GM04504 (cell line): ENCODE data around the gene MYOG.

ENCODE experiments used
- DNase-seq: peaks from one replicate; pipeline ENCODE4 v3.0.0-alpha.2; 2012; ENCODE audit warnings: low read depth

Gene MYOG

GRCh38 chr1:203117611-203118575 is 32.1 kb upstream of the MYOG start:
- DNase-seq: no peak

DNA sequence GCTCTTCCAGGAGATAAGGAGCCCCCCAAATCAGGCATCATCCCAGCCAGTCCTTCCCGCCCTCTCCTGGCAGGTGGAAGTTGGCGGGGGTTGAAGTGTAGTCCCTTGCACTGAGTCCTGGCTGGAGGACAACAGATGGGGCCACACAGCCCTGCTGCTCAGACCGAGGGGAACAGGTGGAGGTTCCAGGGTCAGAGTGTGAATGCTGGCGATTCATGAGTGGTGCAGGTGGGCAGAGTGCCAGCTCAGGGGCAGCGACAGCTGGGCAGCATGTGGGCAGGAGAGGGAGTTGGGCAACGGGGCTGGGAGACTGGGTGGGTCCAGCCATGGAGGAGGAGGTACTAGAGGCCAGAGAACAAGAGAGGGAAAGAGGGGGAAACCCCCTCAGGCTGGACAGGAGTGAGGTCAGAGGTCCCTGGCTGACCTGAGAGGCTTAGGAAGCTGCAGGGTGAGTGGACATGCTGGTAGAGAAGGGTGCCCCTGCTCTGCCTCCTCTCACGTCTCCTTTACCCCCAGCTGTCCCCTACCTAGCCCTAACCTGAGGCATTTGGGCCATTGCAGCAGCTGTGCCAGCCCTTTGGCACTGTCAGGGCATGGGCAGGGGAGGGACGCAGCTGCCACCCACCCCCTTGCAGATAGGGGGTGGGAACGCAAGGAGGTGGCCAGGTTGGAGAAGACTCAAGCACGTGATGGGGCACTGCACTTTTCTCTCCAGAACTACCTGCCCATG is 30.4 kb upstream of the MYOG start:
- DNase-seq: no peak

- no peak for DNase-seq
Measured at GRCh38 chr1:203114202-203114601, 28.4 kb upstream of the MYOG start.

DNA sequence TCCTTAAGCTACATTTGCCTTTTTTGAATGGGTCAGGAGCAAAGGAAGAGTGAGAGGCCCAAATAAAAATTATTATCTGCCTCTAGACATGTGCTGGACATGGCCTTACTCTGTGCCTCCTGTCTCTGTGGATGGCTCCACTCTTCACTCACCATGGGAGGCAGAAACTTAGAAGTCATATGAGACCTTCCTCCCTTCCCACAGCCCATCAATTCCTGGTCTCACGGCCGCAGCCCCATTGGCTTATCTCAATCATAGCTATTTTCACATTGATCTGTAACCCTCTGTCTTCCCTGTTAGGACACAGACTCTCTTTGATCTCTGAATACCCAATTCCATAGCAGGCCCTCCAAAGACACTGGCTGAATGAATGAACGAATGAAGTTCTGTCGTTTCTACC is 27.5 kb upstream of the MYOG start:
- no peak for DNase-seq

- DNase-seq: no peak
Measured at GRCh38 chr1:203112475-203112874, 26.7 kb upstream of the MYOG start.

DNA sequence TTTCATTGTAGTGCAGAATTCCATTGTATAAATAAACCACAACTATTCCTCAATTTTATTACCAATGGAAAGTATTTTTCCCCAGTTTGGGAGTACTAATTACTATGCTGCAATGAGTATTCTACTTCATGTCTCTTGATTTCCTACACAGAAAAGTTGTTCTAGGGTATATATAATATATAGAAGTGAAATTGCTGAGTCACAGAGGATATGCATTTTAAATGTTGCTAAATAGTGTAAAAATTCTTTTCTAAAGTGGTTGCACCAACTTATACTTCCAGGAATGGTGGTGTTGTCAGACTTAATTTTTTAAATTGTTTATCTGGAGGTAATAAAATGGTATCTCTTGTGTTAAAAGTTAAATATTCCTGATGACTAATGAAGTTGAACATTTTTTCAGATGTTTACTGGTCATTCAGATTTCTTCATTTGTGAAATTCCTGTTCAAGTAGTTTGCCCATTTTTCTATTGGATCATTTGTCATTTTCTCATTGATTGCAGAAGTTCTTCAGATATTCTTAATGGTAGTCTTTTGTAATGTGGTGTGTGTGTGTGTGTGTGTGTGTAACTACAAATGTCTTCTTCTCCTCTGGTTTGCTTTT is 19.1 kb upstream of the MYOG start:
- DNase-seq: no peak

DNA sequence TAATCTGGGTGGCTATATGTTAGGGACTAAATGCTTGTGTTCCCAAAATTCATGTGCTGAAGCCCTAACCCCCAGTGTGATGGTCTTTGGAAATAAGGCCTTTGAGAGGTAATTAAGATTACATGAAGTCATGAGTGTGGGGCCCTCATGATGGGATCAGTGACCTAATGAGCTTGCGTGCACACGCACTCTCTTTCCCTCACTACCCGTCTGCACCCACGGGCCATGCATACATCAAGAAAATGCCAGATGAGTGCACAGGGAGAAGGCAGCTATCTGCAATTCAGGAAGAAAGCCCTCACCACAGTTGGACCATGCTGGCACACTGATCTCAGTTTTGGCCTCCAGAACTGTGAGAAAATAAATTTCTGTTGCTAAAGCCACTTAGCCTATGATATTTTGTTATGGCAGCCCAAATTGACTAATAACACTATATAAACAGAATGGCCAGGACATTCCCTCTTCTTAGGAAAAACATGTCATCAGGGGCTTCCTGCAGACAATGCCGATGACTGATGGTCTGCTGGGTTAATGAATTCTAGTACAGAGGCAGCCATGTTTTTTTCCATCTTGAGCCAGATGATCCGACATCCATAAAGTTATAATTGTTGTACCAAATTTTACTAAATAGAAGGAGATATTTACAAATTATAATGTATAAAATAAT is 18.1 kb upstream of the MYOG start:
- DNase-seq: no peak

GRCh38 chr1:203103216-203103615 is 17.4 kb upstream of the MYOG start:
- no peak for DNase-seq

DNA sequence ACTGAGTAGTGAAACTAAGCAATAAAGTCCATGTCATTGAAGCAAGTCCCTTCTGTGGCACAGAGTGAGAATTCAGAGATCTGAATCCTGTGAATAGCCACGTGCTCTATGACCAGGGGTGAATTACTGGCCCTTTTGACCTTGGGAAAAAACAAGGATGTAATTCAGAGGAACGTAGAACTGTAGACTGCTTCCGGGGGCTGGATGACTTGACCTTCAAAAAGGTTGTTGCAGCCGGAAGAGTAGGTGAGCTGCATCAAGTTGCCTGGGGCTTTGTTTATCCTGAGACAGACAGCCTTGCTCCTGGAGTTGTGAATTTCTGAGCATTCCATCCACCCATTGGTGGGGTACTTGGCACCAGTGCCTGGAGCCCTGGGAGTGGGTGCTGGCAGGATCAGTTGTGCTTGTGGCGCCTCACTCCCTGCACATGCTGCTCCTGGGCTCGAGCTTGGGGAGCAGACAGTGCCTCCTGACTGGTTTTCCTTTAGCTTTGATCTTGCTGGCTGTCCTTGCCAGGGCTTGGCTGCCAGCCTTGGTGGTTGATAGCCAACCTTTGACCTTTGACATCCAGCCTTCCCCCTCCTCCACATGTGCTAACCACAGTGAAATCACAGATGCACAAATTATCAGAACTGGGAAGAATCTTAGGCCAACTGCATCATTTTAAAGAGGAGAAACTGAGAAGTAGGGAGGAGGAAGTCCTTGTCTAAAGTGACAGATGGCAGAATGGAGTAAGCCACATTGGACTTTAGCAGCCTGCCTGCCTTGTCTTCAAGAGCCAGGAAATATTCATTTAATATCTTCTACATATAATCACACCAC is 16.2 kb upstream of the MYOG start:
- DNase-seq: no peak

DNA sequence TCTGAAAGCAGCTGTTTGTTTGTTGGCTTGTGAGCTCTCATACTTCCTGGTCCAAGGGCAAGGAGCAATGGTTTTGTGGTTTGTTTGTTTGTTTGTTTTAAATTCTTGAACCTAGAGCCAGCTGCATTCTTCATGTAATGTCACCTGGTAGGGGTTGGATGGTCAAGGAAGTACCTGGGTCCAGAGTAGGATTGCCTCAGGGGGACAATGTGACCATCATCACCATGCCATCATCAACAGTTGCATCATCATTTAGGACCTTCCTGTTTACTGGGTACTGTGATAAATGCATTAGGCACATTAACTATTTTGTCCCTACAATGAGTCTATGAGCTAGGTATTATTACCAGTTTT is 14.7 kb upstream of the MYOG start:
- no peak for DNase-seq

DNA sequence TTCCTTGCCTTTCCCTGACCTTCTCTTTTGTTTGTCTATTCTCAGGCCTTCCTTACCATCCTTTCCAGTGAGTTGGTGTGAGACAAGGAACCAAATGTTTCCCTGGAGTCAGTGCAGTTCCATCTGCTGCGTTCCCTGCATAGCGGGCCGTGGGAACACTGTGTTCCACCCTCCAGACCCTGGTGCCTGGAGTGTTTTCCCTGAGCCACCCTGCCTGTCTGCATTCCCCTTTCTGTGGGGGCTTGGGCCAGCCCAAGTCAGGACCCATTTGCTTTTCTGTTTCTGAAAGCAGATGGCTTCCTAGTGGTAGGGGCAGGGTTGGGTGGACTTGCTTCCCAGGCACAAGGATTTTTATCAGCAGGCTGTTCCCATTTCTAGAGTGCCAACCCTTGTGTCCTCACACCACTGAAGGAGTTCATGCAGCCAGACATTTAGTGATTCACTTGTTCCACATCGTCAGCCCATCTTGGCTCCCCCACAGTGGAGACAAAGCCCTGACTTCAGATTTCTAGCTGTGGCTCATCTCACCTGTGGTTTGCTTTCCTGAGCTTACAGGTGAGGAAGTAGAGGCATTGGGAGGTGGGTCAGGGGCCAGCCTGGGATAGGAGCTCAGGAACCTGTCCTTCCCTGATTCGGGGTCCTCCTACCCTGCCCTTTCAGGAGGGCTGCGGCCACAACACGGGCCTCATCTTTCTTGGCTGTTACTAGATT is 14.1 kb upstream of the MYOG start:
- no peak for DNase-seq

DNA sequence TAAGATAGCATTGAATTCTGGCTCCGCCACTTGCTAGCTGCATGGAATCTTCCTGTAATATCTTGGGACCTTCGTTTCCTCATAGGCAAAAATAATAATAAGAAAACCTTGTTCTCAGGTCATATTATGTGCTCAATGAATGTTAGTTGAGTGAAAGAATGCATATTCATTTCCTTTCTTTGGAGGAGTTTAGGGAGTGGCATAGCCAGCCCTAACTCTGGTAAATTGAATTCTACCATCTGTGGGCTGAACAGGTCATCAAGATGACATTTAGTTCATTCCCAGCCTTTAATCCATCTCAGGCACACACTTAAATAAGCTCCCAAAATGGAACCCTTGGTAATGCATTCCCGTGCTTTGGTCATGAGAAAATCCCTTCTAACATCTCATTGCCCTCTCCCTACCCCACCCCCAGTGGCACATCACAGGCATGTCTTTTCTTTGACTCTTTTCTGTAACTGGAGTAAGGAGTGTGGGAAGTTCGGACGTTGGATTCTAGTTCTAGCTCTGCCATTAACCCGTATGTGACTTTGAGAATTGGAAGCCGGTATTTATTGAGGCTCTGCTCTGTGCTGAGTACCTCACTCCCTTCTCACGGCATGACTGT is 13.2 kb upstream of the MYOG start:
- no peak for DNase-seq

DNA sequence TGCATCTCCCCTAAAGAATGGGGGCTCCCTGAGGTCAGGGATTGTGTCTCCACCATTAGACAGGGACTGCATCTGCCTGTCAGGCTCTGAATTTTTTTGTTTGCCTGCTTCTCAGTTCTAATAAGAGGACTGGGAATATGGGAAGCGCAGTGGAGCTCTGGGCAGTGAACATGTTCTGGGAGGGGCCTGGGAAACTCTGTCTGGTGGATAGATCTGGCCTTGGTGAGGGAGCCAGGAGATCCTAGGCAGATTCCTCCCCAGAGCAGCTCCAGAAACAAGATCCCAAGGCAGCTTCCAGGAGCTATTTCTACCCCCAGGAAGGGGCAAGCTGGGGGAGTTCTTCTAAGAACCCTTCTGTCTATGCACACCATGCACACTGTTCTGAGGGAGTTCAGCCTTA is 12.6 kb upstream of the MYOG start:
- DNase-seq: no peak

DNA sequence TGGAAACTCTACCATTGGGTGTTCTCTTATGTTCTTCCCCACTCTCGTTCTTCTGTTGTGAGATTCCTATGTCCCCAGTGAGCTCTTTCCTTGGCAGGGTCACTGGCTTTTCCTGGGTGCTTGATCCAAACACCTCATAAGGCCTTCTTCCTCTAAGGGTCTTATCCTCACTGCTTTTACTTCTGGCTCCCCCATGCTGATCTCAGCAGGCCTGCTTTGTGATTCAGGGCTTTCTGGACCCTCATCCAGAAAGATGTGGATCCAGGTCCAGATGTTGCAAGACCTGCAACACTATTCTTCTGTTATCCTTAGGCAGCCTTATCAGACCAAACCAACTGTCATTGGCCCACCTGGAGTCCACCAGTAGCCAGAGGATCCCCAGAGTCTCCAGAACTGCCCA is 11.2 kb upstream of the MYOG start:
- DNase-seq: no peak

DNA sequence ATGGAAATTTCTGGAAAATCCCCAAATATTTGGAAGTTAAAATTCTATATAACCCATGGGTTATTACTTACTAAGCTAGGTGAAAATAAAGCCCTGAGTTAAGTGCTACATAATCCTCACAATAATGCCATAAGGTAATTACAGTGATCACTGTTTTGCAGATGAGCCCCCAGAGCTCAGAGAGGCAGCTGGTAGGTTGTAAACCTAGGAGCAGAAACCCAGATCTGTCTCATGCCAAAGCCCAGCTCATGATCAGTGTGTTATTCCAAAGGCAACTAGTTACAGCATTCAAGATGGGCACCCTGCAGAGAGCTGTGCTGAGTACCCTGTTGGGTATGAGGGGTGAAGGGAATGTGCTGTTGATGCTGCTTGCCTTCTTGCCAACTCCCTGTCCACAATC is 10.8 kb upstream of the MYOG start:
- no peak for DNase-seq

DNA sequence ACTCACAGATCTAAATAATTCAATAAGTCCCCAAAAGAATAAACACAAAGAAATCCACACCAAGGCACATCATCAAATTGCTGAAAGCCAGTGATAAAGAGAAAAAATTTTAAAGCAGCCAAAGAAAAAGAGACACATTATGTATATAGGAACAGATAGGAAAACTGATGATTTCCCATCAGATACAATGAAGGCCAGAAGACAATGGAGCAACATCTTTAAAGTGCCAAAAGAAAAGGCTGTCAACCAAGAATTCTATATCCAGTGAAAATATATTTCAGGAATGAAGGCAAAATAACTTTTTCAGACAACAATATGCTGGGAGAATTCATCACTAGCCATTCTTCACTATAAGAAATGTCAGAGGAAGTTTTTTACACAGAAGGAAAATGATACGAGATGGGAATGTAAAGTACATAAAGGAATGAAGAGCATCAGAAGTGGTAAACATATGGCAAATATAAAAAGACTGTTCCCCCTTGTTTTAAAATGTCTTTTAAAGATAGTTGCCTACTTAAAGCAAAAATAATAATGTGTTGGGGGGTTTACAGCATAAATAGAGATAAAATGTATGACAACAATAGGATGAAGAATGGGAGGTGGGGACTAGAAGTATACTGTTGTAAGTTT is 9.4 kb upstream of the MYOG start:
- no peak for DNase-seq

- no peak for DNase-seq
Measured at GRCh38 chr1:203093754-203094410, 8.1 kb upstream of the MYOG start.

- DNase-seq: no peak
Measured at GRCh38 chr1:203091761-203092330, 6.0 kb upstream of the MYOG start.

DNA sequence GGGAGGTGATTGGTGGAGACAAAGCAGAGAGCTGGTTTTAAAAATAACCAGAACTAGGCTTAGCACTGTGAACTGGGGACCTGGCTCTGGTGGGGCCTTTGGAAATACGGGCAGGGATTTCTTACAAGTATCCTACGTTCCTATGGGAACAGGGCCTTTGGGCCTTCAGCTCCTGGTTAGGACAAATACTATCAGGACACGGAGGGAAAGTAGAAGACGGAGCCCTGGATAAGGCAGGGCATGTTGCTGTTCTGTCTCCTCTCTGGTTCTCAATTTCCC is 5.3 kb upstream of the MYOG start:
- DNase-seq: no peak
